HuH-7.5 (cell line): Measurements from ENCODE around the gene SYTL4.

ENCODE experiments used
- DNase-seq: peaks from one replicate; pipeline ENCODE4 v3.0.0; 2011; ENCODE audit warnings: low spot score

The SYTL4 gene

DNA sequence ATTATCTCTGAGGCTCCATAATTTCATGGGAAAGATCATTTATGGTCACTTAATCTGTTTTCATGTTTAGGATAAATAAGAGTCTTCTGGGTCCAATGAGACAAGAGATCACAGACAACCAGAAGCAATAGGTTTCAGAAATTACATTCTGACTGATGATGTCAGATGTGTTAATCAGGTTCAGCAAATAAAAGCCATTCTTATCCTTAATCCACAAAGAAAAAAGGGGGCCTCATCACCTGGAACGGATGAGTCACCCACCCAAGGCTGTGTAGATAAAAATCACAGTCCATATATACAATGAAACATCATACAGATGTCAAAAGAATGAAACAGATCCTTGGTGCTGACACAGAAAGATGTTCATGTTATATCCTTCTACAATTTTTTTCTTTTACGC lies 36.6 kb downstream of the SYTL4 start:
- DNase-seq: no peak

DNA sequence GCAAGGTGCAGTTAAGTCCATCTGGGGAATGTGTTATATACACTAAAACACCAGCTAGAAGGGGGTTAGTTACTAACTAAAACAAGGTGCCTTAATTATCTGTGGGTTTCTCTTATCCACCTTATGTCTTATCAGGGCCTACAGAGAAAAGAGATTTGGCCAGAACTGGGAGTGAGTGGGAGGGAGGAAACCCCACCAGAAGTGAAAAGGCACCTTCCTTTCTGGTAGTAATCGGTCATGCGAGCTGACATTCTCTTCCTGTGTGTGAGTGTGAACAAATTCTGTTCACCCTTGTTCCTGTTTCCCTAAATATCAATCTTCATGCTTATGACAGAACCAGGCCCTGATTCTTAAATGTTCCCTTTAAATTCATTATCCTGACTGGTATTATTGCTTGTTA lies 44.4 kb downstream of the SYTL4 start:
- DNase-seq: no peak

DNA sequence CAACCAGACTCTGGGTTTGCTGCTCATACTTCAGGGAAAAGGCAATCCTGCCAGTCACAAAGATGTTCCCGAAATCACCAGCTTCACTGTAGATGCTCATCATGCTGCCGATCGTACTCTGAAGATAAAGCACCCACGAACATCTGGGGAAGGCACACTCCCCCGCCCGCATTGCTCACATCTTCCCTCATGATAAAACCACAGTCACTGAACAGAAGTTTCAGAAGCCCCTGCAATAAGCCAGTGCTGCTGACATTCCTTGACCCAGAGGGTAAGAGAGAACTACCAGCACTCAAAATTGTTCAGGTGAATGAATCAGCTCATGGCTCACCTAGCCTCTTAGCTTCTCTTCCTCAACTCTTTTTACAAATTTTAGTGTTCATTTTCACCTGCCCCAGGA lies 44.8 kb downstream of the SYTL4 start:
- no peak for DNase-seq

DNA sequence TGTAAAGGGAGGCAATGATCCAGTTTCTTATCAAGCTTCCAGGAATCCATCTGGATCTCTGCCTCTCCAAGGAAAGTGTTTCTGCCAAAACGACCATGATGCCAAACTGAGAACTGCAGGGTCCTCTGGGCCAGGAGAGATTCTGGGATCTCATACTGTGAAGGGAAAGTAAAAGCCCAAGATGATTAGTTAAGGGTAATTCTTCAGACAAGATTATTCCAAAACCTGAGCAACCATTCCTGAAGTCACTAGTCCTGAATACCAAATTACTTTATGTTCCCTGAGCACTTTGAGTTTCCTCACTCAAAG lies 46.0 kb downstream of the SYTL4 start:
- no peak for DNase-seq

DNA sequence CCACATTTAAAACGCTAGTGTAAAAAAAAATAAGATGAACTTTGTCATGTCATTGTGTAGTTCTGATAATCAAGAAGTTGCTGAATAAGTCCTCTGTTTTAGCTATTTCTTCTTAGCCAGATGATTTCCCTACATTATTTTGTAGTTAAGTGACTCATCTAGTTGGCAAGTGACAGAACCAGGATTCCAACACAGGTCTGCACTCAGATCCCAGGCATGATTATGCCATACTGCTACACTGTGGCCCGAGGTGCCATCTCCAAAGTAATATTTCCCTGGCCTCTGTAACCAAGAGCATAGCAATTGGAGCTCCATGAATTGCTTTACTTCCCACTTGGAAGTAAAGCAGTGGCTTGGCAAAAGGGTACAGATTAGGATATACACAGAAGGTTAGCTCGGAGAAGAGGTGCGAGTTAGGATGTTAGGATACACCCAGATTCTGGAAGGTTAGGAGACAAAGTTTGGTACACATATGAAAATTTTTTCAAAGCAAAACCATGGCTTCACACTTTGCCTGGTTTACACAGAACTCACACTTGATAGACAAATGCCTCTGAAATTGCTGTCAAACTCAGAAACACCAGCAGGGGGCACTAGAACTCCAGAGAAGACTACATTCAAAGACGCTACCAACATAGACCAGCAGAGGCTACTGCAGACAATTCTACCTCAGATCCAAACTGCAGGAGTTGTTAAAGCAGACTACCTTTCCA lies 46.5 kb downstream of the SYTL4 start:
- peak; percentile 40 for DNase-seq

DNA sequence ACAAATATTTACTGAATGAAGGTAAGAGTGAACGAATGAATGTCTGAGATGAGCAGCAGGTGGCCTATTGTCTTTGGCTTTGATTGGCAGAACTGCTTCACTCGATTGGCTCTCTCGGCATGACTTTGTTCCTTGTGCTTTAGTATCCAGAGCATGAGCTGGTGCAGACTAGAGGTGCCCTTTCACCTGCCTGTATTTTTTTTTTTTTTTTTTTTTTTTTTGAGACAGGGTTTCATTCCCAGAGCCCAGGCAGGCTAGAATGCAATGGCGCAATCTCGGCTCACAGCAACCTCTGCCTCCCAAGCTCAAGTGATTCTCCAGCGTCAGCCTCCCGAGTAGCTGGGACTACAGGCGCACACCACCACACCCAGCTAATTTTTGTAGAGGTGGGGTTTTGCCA lies 49.0 kb downstream of the SYTL4 start:
- no peak for DNase-seq

DNA sequence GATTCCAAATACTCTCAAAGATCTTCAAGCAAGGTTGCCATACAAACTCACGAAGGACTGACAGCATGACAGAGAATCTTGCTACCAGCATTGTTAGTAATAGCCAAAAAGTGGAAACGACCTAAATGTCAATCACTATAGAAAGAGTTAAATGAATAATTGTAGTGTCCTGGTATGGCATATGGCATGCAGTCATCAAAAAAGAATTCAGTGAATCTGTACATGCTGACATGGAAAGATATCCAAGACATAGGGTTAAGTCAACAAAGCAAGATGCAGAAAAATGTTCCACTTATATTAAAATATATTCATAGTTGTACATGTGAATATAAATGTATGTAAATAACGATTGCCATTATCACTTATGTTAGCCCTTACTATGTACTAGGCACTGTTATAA lies 50.3 kb downstream of the SYTL4 start:
- DNase-seq: no peak

DNA sequence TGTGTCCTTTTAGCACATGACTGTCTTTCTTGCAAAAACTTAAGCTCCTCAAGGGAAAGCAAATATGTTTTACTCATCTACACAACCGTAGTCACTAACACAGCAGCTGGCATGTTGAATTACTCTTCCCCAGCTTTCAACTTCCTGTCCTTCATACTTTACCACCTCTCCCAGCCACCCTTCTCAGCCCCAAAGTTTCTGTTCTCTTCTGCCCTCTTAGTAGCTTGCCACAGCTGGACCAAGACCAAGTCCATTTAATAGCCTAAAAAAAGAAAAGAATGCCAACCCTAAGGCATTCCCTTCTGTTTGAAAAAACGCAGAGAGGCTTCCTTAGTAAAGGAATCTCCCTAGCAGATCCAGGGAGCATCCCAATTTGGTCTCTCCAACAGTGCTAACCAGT lies 51.2 kb downstream of the SYTL4 start:
- DNase-seq: no peak

DNA sequence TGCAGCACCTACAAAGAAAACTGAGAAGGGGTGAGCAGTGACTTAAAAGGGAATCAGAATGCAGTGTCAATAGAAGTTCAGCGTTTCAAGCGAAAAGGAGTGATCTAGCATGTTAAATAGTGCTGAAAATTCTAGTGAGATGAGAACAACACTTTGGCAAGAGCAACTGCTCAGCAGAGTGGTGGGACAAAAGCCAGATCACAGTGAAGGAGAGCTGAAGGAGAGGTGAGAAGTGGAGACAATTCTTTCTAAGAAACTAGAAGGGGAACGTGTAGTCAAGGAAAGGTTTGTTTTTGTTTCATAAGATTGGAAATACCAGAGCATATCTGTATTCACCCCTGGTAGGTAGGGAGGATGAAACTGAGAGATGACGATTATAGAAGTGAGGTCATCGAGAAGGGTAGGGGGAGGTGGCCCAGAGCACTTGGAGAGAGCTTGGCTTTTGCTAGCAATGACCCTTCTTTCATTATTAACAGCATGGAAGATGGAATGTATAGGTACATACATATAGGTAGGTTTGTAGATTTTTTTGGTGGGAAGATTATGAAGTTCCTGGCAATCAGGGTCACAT lies 54.2 kb downstream of the SYTL4 start:
- no peak for DNase-seq

DNA sequence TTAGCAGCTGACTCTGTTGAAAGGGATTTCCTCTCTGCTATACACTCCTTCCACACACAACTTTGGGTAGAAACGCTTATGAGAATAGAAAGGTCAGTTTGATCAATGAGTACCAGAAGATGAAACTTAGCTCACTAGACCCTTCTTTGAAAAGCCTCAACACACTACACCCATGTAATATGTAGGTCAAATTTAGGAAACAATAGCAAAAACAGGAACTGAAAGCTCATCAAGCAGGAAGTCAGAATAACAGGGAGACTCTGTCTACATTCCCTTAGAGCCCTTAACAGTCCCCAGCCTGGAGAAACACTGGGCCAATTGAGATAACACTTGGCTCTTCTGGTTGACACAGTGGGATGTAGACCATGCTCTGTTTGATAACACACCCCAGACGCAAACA lies 57.2 kb downstream of the SYTL4 start:
- no peak for DNase-seq

GRCh38 chrX:100673397-100673953 lies 58.4 kb downstream of the SYTL4 start:
- no peak for DNase-seq

DNA sequence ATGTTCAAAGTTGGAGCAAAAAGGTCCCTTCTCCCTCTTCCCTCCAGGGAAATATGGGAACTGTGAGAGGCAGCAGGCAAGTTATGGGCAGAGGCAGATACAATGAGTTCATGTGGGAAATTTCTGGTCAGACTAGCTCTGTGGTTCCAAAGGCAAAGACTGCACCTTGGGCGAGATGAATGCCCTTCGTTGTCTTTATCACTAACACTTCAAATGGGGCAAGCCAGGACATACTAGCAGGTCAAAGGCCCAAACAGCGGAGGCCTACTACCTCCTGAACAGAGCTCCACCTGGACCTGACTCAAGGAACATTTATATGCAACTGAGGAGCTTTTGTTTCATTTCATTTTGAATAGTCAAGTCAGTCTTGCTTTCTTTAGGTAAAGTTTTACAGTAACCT lies 59.0 kb downstream of the SYTL4 start:
- no peak for DNase-seq

DNA sequence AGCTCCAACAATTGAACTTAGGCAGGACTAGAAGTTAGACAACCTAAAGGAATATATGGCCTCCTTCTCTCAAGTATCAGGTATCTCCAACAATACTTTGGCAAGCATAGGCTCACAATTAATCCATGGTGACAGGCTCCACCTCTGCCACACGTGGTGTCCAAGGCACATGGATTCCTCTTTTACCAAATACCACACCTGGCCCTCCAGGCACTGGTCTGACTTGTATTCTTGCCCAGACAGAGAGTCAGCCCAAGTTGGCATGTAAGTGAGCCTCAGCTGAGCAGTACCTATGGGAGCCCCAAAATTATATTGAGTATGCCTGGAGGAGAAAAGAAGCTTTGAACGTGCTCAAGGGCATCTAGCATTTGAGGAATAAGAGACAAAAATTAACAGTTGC lies 68.3 kb downstream of the SYTL4 start:
- DNase-seq: no peak

DNA sequence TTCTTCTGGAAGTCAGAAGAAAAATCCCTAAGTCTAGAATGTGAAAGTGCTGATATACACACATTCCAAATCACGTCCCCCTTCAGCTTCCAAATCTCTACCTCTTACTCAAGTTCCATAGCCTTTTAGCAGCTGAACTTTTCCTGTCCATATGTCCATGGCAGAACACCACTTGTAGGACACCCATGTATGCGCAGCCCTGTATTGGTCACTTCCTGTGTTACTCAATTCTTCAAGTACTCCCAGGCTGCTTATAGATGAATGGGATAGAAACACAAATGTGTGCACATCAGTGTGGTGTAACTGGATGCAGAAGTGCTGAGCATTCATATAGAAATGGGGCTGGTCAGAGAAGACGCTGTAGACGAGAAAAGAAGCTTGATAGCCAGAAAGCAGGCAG lies 69.1 kb downstream of the SYTL4 start:
- no peak for DNase-seq

- no peak for DNase-seq
Measured at GRCh38 chrX:100662170-100662569, 69.8 kb downstream of the SYTL4 start.

GRCh38 chrX:100659431-100660137 lies 72.3 kb downstream of the SYTL4 start:
- no peak for DNase-seq

GRCh38 chrX:100658941-100659381 lies 73.0 kb downstream of the SYTL4 start:
- no peak for DNase-seq

GRCh38 chrX:100654261-100654660 lies 77.7 kb downstream of the SYTL4 start:
- DNase-seq: no peak

DNA sequence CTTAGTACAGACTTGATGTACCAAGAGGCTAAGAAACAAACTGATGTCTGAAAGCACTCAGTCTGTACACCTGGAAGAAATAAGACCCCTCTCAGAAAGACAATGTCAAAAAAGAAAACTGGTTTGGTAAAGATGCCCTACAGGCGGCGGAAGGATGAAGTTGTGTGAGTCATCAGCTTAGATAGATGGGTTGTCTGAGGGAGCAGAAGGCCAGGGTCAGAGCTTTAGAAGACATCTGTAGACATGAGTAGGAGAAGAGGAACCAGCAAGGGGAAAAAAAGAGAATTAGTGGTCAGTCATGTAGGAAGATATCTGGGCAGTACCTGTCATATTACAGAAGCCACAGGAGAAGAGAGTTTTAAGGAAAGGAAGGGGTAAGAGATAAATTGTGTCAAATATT lies 79.7 kb downstream of the SYTL4 start:
- no peak for DNase-seq

GRCh38 chrX:100650841-100651240 lies 81.1 kb downstream of the SYTL4 start:
- no peak for DNase-seq

DNA sequence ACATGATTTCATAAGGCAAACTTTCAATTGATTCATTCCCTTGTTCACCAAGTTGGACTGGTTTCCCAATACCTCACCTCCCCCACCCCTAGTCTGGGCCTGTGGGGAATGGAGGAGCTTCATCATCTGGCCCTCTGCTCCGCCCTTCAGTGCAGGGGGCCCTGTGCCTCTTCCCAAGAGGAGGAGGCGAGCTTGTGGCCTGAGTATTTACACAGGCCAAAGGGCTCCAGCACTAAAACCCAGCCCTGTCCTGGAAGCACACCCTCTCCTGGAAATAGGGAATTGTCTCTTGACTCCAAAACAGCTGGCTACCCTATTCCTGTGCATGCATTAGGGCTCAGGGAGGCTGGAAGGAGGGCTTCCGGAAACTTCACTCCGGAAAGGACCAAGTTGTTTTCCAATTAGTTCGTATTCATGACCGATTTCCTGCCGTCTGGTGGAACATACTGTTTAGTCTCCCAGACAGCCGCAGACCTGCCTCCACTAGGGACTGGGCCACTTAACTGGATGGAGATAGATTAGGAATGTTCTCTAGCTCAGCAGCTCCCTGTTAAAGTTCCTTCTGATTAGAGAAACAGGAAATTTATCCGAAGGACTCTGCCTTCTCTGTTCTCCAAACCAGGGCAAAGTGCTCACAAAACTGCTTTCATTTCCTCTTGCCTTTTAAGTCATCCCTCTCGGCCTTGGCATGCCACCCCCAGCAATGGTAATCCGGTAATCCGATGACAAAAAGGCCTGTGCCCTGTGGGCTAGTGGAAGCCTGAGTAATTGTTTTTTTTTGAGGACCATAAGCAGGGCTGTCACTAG lies 82.2 kb downstream of the SYTL4 start:
- no peak for DNase-seq
